Mucosa of rectum (tissue), 2 donors: ENCODE measurements around the gene DPH2.

Experiments used
- H3K27ac ChIP-seq, 2 donors: one replicate each; pipeline ENCODE4 v1.7.0; 2013; ENCODE audit warnings: inconsistent platforms in 2 of 2, low read depth in 2 of 2, low read length in 2 of 2
- H3K27me3 ChIP-seq, 2 donors: one replicate each; pipeline ENCODE4 v1.7.0; 2013; ENCODE audit warnings: low read length in 2 of 2; ENCODE audit not compliant: control insufficient read depth in 2 of 2, insufficient read depth in 2 of 2
- H3K36me3 ChIP-seq, 2 donors: one replicate each; pipeline ENCODE4 v1.7.0; 2013; ENCODE audit warnings: low read length in 2 of 2; ENCODE audit not compliant: control insufficient read depth in 2 of 2, insufficient read depth in 2 of 2
- H3K4me1 ChIP-seq, 2 donors: one replicate each; pipeline ENCODE4 v1.7.0; 2013; ENCODE audit warnings: low read length in 2 of 2, mild to moderate bottlenecking in 1 of 2; ENCODE audit not compliant: control insufficient read depth in 2 of 2, insufficient read depth in 2 of 2
- H3K4me3 ChIP-seq, 2 donors: one replicate each; pipeline ENCODE4 v1.7.0; 2013; ENCODE audit warnings: low read length in 2 of 2
- H3K9ac ChIP-seq, 2 donors: one replicate each; pipeline ENCODE4 v1.7.0; 2013; ENCODE audit warnings: low read length in 2 of 2, low read depth in 1 of 2, mild to moderate bottlenecking in 1 of 2
- H3K9me3 ChIP-seq, 2 donors: one replicate each; pipeline ENCODE4 v1.7.0; 2013; ENCODE audit warnings: low read length in 2 of 2; ENCODE audit not compliant: control insufficient read depth in 2 of 2
- donor health status: healthy.
- donor health status: Normal muscosa, but diverticular disease.

The DPH2 gene

DNA sequence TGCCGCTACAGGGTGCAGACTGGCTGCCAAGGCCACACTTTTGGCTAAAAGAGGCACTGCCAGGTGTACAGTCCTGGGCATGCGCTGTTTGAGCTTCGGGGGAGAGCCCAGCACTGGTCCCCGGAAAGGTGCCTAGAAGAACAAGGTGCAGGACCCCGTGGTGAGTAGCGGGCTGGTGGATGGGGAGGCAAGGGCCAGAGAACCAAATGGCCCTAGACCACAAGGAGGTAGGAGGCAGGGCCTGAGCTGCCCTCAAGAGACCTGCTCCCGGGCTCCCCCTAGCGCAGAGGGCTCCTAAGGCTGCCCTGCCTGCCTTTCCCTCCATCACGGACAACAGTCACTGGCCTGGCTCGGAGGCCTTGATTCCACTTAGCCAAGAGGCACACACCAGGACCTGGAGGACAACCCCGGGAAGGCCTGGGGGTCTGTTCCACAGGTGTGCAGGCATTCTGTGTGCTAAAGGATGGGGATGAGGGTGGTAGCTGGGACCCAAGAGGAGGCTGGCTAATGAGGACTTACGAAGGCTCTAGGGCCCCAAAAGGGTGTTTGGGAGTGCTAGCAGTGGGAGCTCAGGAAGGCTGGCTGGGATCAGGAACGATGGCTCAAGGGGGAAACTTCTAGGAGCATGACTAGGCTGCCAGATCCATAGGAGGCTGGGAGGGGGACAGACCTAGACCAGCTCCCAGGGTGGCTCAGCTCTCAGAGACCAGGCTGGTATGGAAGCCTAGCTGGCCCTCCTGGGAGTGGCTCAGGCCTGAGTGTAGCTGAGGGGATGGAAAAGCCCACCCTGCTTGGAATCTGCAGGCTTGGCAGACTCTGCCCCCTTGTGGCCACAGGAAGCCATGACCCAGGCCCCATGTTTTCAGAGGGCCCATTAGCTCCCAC is 35.5 kb upstream of the DPH2 start:
- Histone ChIP-seq H3K27ac (peak overlapping the region in 1 of 2 donors; percentile 9), H3K36me3 (peaks cover 0 to 3% of the 10 kb centered on the region in 2 donors), H3K4me1 (peaks cover 24% of the 10 kb centered on the region in 2 donors), H3K9me3 (no peaks in the 10 kb centered on the region), H3K27me3 (peaks cover 0 to 3% of the 10 kb centered on the region in 2 donors), H3K9ac (peak overlapping the region; percentile 32 to 57), H3K4me3 (peak overlapping the region; percentile 48 to 58)

DNA sequence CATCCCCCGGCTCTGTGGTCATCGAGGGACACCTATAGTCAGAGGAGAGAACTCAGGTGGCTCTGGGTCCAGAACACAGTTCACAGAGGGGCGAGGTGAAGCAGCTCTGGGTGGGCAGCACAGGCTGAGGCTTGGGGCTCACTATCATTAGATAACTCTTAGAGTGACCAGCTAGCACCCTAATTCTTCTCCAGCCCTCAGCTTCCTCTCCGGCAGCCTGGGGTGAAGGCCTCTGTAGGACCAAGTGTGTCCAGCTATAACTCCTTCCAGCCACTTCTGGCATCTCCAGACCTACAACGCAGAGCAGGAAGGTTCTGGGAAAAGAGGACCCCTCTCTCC is 34.9 kb upstream of the DPH2 start:
- H3K36me3 ChIP-seq = peaks cover 0 to under 1% of the 10 kb centered on the region in 2 donors
- H3K4me1 ChIP-seq = peaks cover 24% of the 10 kb centered on the region in 2 donors
- H3K27me3 ChIP-seq = peaks cover 0 to 3% of the 10 kb centered on the region in 2 donors
- no peaks in the 10 kb centered on the region for H3K9me3 ChIP-seq
- no peak overlapping the region for H3K27ac ChIP-seq
- peak overlapping the region; percentile 41 to 57 for H3K9ac ChIP-seq
- H3K4me3 ChIP-seq = no peak overlapping the region

DNA sequence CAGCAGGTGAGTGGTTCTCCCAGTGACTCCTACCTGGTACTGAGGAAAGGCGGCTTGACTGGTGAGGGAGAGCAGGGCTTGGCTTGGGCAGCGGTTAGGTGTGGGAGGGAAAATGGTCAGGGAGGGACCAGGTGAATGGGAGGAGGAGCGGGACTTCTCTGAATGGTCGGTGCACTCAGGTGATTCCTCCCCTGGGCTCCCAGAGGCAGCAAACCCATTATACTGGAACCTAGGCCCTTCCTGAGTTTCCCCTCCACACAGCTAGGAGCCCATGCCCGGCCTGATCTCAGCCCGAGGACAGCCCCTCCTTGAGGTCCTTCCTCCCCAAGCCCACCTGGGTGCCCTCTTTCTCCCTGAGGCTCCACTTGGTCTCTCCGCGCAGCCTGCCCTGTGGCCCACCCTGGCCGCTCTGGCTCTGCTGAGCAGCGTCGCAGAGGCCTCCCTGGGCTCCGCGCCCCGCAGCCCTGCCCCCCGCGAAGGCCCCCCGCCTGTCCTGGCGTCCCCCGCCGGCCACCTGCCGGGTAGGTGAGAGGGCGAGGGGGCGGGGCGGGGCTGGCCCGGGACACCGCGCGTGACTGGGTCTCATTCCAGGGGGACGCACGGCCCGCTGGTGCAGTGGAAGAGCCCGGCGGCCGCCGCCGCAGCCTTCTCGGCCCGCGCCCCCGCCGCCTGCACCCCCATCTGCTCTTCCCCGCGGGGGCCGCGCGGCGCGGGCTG is 33.9 kb upstream of the DPH2 start:
- Histone ChIP-seq H3K27me3 (peaks cover 0 to 3% of the 10 kb centered on the region in 2 donors), H3K9ac (peak overlapping the region; percentile 41 to 57), H3K9me3 (no peaks in the 10 kb centered on the region), H3K27ac (peak overlapping the region; percentile 48 to 65), H3K36me3 (no peaks in the 10 kb centered on the region), H3K4me1 (peaks cover 24% of the 10 kb centered on the region in 2 donors), H3K4me3 (peak overlapping the region; percentile 59 to 60)

DNA sequence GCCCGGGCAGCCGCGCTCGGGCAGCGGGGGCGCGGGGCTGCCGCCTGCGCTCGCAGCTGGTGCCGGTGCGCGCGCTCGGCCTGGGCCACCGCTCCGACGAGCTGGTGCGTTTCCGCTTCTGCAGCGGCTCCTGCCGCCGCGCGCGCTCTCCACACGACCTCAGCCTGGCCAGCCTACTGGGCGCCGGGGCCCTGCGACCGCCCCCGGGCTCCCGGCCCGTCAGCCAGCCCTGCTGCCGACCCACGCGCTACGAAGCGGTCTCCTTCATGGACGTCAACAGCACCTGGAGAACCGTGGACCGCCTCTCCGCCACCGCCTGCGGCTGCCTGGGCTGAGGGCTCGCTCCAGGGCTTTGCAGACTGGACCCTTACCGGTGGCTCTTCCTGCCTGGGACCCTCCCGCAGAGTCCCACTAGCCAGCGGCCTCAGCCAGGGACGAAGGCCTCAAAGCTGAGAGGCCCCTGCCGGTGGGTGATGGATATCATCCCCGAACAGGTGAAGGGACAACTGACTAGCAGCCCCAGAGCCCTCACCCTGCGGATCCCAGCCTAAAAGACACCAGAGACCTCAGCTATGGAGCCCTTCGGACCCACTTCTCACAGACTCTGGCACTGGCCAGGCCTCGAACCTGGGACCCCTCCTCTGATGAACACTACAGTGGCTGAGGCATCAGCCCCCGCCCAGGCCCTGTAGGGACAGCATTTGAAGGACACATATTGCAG is 33.2 kb upstream of the DPH2 start:
- no peak overlapping the region for H3K27ac ChIP-seq
- H3K9ac ChIP-seq = peak overlapping the region in 1 of 2 donors; percentile 71
- H3K27me3 ChIP-seq = peaks cover 0 to 3% of the 10 kb centered on the region in 2 donors
- H3K36me3 ChIP-seq = no peaks in the 10 kb centered on the region
- H3K4me3 ChIP-seq = peak overlapping the region; percentile 56 to 59
- peaks cover 24% of the 10 kb centered on the region in 2 donors for H3K4me1 ChIP-seq
- no peaks in the 10 kb centered on the region for H3K9me3 ChIP-seq

DNA sequence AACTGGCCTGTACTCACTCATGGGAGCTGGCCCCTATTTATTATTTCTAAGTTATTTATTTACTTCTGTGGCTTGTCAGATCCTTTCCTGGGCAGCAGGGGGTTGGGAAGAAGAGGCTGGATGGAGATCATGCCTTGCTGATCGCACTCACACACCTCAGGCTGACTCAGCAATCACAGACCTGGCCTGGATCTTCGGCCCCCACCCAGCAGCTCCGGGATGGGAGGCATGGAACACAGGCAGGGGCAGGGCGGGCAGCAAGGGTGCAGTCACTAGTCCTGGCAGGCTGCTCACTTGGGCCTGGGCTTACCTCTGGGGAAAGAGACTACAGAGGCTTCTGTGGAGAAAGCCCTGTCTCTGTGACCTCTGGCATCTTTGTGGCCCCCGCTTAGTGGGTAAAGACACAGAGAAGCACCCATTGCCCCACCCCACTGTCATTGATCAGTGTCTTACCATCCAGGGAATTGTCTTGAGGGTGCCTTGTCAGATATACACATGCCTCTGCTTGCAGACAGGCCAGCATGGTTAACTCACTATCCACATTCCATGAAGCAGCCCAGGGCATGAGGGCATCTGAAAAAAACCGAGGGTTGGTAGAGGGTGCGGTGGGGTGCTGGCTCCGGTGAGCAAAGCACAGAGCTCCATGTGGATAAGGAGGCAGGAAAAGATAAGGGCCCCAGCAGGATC is 32.5 kb upstream of the DPH2 start:
- peaks cover 0 to 3% of the 10 kb centered on the region in 2 donors for H3K27me3 ChIP-seq
- H3K27ac ChIP-seq = no peak overlapping the region
- H3K36me3 ChIP-seq = no peaks in the 10 kb centered on the region
- H3K9me3 ChIP-seq = no peaks in the 10 kb centered on the region
- H3K4me3 ChIP-seq = no peak overlapping the region
- no peak overlapping the region for H3K9ac ChIP-seq
- peaks cover 24 to 28% of the 10 kb centered on the region in 2 donors for H3K4me1 ChIP-seq

DNA sequence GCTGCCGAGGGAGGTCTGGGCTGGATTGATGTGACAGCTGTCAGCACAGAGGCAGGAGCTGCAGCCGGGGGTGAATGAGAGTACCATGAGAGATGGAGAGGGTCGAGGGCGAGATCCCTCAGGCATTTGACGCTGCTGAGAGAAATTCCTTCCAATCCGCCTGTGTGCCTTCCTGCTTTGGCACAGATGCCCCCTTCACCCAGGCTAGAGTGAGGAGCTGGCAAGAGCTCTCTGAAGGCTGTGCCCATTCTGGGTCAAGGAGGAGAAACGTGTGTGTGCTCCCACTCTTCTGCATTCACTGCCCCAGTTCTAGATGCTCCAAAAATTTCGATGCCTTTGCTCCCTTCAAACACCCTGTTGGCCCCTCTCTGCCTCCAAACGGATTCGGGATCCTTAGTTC is 31.4 kb upstream of the DPH2 start:
- Histone ChIP-seq H3K4me1 (peaks cover 20 to 28% of the 10 kb centered on the region in 2 donors), H3K9ac (no peak overlapping the region), H3K27ac (no peak overlapping the region), H3K36me3 (no peaks in the 10 kb centered on the region), H3K4me3 (no peak overlapping the region), H3K9me3 (no peaks in the 10 kb centered on the region), H3K27me3 (peaks cover 0 to 3% of the 10 kb centered on the region in 2 donors)

DNA sequence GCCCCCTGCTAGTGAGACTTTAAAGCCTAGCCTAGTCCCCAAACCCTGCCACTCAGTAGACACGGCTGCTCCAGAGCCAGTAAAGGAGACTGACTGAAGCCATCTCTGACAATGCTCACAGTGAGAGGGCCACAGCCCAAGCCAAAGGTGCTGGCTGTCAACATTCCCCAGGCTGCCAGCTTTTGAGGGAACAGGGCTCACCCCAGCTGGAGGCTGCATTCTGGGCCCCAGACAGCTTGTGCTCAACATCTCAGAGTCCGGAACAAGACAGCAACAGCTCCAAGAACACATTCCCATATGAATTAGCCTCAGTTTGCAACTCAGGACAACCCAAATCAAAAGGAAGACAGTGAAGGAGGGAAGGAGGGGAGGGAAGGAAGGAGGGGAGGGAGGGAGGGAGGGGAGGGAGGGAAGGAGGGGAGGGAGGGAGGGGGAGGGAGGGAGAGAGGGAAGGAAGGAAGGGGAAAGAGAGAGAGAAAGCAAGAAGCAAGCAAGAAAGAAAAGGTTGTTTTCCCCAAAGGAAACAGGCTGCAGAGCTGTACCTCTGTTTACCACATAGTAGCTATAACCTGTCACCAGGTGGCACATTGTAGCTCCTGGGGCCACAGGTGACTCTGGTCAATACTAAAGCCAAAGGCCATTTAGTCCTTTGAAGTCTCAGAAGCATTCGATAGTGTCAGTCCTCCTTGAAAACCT is 30.8 kb upstream of the DPH2 start:
- Histone ChIP-seq H3K9me3 (no peaks in the 10 kb centered on the region), H3K36me3 (no peaks in the 10 kb centered on the region), H3K9ac (no peak overlapping the region), H3K27ac (no peak overlapping the region), H3K27me3 (no peaks in the 10 kb centered on the region), H3K4me3 (no peak overlapping the region), H3K4me1 (peaks cover 17 to 21% of the 10 kb centered on the region in 2 donors)

DNA sequence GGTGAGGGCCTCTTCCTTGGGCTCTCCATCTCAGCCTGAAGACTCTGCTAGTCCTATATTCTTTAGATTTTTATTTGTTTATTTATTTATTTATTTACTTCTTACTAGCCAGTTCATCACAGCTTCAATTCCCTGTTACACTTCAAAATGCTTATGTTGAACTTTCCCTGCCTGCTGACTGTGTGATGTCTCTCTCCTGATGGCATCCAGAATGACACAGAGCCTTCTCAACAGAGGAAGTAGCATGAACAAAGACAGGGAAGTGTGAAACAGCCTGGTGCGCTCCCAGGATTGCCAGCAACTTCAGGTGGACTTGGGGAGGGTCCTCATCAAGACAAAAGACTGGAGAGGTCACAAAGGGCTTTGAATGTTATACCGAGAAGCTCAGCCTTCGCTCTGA is 27.4 kb upstream of the DPH2 start:
- Histone ChIP-seq H3K36me3 (no peaks in the 10 kb centered on the region), H3K4me1 (peaks cover 13 to 16% of the 10 kb centered on the region in 2 donors), H3K9me3 (no peaks in the 10 kb centered on the region), H3K4me3 (no peak overlapping the region), H3K27me3 (no peaks in the 10 kb centered on the region), H3K9ac (no peak overlapping the region), H3K27ac (no peak overlapping the region)

DNA sequence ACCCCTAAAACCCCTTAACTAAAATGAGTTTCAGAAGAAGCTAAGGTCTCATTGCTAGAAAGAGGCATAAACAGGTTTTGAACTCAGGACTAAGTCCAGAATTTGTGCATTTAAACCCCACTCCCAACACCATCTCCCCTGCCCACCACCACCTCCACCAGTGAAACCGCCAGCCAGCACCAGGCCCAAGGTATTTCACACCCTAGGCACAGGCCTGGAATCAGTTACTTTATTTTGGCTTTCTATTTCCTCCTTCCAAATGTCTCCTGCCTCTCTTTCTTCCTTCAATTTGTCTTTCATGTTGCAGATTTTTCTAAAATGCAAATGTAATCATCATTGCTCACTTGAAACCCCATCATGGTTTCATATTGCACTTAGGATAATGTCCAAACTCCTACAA is 24.9 kb upstream of the DPH2 start:
- no peak overlapping the region for H3K9ac ChIP-seq
- H3K27ac ChIP-seq = no peak overlapping the region
- H3K9me3 ChIP-seq = no peaks in the 10 kb centered on the region
- H3K36me3 ChIP-seq = peaks cover 2 to 3% of the 10 kb centered on the region in 2 donors
- no peaks in the 10 kb centered on the region for H3K27me3 ChIP-seq
- peaks cover 21 to 25% of the 10 kb centered on the region in 2 donors for H3K4me1 ChIP-seq
- no peak overlapping the region for H3K4me3 ChIP-seq
